ENCODE results near the gene SORCS2.

DNA sequence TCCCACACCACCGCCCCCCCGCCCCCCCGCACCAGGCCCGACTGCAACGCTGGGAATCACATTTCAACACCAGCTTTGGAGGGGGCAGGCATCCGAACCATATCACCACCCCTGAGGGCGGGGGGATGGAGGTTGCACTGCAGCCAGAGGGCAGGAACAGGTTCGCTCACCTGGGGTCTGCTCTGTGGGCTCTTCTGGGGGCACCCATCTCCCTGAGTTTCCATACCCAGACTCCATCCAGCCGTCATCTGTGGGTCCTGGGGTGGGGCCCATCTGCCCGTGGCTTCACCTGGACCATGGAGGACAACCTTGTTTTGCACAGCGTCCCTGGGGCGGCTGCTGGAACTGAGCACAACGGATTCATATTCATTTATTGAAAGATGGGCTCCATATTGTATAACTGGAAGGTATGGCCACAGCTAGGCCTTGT lies 235.5 kb downstream of the SORCS2 start:
- TF ChIP-seq, protein P1, sequence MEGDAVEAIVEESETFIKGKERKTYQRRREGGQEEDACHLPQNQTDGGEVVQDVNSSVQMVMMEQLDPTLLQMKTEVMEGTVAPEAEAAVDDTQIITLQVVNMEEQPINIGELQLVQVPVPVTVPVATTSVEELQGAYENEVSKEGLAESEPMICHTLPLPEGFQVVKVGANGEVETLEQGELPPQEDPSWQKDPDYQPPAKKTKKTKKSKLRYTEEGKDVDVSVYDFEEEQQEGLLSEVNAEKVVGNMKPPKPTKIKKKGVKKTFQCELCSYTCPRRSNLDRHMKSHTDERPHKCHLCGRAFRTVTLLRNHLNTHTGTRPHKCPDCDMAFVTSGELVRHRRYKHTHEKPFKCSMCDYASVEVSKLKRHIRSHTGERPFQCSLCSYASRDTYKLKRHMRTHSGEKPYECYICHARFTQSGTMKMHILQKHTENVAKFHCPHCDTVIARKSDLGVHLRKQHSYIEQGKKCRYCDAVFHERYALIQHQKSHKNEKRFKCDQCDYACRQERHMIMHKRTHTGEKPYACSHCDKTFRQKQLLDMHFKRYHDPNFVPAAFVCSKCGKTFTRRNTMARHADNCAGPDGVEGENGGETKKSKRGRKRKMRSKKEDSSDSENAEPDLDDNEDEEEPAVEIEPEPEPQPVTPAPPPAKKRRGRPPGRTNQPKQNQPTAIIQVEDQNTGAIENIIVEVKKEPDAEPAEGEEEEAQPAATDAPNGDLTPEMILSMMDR (IDR thresholded peaks at IDR 0.05; ENCODE audit: borderline replicate concordance, extremely low read depth, low read length, poor library complexity, severe bottlenecking), result no peak
- TF ChIP-seq EZH2 (IDR thresholded peaks at IDR 0.05; ENCODE audit: borderline replicate concordance, low read depth, low read length, severe bottlenecking), result no peak
